CD4-positive, alpha-beta T cell (primary cell): ENCODE data around the gene PAX5. TPM values are rescaled to one million over a fixed set of nuclear protein-coding genes. Genes with fewer than 3 reads are reported as not detected.
A peak's percentile ranks its signal among the peaks of the same experiment; 100 is the strongest.

Experiments used
- ATAC-seq: fragments of 200-7000 bp; cut with Tn5 transposase; one replicate; pipeline ENCODE4 v1.10.0; 2022; ENCODE audit warnings: mild to moderate bottlenecking; ENCODE audit not compliant: poor library complexity
- CTCF ChIA-PET: fragments of 350-600 bp; sonication (Branson Sonifier 250); formaldehyde crosslinking; loops from one replicate; lab custom pipeline; 2021; ENCODE audit warnings: antibody characterized with exemption, inconsistent platforms; lab: Charles Lee
- POLR2A ChIA-PET: fragments of 350-600 bp; sonication (Branson Sonifier 250); formaldehyde crosslinking; loops from one replicate; lab custom pipeline; 2021; ENCODE audit warnings: antibody characterized with exemption, inconsistent platforms; lab: Charles Lee
- DNase-seq, 14 experiments: peaks; one replicate each; pipeline ENCODE4 v3.0.0-alpha.2; 2013 to 2020; ENCODE audit warnings: mixed read lengths in 2 of 14
- H3K27ac ChIP-seq, 2 donors: one replicate each; pipeline versions ENCODE4 v1.5.1 to v1.7.0; 2013; ENCODE audit warnings: low read length in 2 of 2, low read depth in 1 of 2, mild to moderate bottlenecking in 1 of 2
- H3K27me3 ChIP-seq, 2 experiments: 1 replicate in 1 of 2; 2 replicates in 1 of 2; pipeline versions ENCODE4 v1.6.1 to v1.7.0; 2013; ENCODE audit warnings: low read length in 2 of 2, control low read depth in 1 of 2, mild to moderate bottlenecking in 1 of 2, moderate library complexity in 1 of 2; ENCODE audit not compliant: insufficient read depth in 2 of 2, control insufficient read depth in 1 of 2
- H3K36me3 ChIP-seq: one replicate; pipeline ENCODE4 v1.6.1; 2013; ENCODE audit warnings: low read length, control low read depth; ENCODE audit not compliant: insufficient read depth
- H3K4me1 ChIP-seq: one replicate; pipeline ENCODE4 v1.6.1; 2013; ENCODE audit warnings: low read length, control low read depth; ENCODE audit not compliant: insufficient read depth
- H3K4me3 ChIP-seq: one replicate; pipeline ENCODE4 v1.5.1; 2013; ENCODE audit warnings: mild to moderate bottlenecking, low read length, moderate library complexity
- H3K9me3 ChIP-seq, 2 experiments: 1 replicate in 1 of 2; 2 replicates in 1 of 2; pipeline versions ENCODE4 v1.6.1 to v1.7.0; 2013; ENCODE audit warnings: low read length in 2 of 2, mild to moderate bottlenecking in 2 of 2, control low read depth in 1 of 2, moderate library complexity in 1 of 2; ENCODE audit not compliant: control insufficient read depth in 1 of 2, insufficient read depth in 1 of 2
- H3K27ac Mint-ChIP-seq: one replicate; pipeline ENCODE4 v1.8.0; 2020; ENCODE audit warnings: mixed read lengths
- H3K27me3 Mint-ChIP-seq: one replicate; pipeline ENCODE4 v1.8.0; 2021; ENCODE audit warnings: mixed read lengths
- H3K36me3 Mint-ChIP-seq: one replicate; pipeline ENCODE4 v1.8.0; 2021; ENCODE audit warnings: low read depth, mixed read lengths
- H3K4me1 Mint-ChIP-seq: one replicate; pipeline ENCODE4 v1.8.0; 2021; ENCODE audit warnings: low read depth, mixed read lengths
- H3K4me3 Mint-ChIP-seq: one replicate; pipeline ENCODE4 v1.8.0; 2020; ENCODE audit warnings: mild to moderate bottlenecking, mixed read lengths
- H3K9me3 Mint-ChIP-seq: one replicate; pipeline ENCODE4 v1.8.0; 2020; ENCODE audit warnings: mixed read lengths
- CTCF ChIP-seq: fragments of 200-600 bp; IDR thresholded peaks from one replicate; pipeline ENCODE4 v1.8.0; 2022; ENCODE audit warnings: antibody characterized with exemption, mild to moderate bottlenecking
- intact Hi-C, 2 experiments: fragments of 100-400 bp; cut with DNase I in 1 of 2; cut with micrococcal nuclease in 1 of 2; formaldehyde crosslinking; loops; one replicate each; pipeline versions ENCODE4 v1.15.1 to v1.9.0; 2023 to 2025; cut with DNase I, micrococcal nuclease
- total RNA-seq, 174 experiments: library from RNA in 2 of 174; stranded (reverse) in 2 of 174; gene quantifications; one replicate each; pipeline ENCODE4 v1.2.3 and lab custom pipeline; 2021 to 2026

Gene PAX5
- total RNA-seq, 2 experiments from 2014 or later = 0.03 to 0.11 TPM

- Histone ChIP-seq H3K36me3 (no peaks in the 10 kb centered on the region), H3K9me3 (peaks cover 0 to 67% of the 10 kb centered on the region in 2 experiments), H3K27ac (no peak overlapping the region), H3K4me1 (peaks cover 72% of the 10 kb centered on the region), H3K4me3 (no peak overlapping the region), H3K27me3 (peaks cover 95 to 98% of the 10 kb centered on the region in 2 experiments)
- Mint-ChIP-seq H3K27ac (no peak overlapping the region), H3K4me1 (peaks cover 56% of the 10 kb centered on the region), H3K9me3 (no peaks in the 10 kb centered on the region), H3K4me3 (no peak overlapping the region), H3K36me3 (no peaks in the 10 kb centered on the region), H3K27me3 (peaks cover 96% of the 10 kb centered on the region)
- DNase-seq (no peak), ATAC-seq (no peak)
- no peak for TF ChIP-seq CTCF
- ChIA-PET CTCF (no interaction called here), POLR2A (no interaction called here)
- intact Hi-C loops = no loop called here
These were observed 2.2 kb downstream of the PAX5 start for GRCh38 chr9:37031902-37032301.

GRCh38 chr9:37031081-37031480 is 3.0 kb downstream of the PAX5 start:
- ChIA-PET POLR2A (no interaction called here), CTCF (no interaction called here)
- H3K27me3 ChIP-seq = peaks cover 95 to 98% of the 10 kb centered on the region in 2 experiments
- no peak overlapping the region for H3K4me3 ChIP-seq
- no peak for TF ChIP-seq CTCF
- H3K27ac ChIP-seq = no peak overlapping the region
- DNase-seq (no peak), ATAC-seq (no peak)
- peaks cover 0 to 68% of the 10 kb centered on the region in 2 experiments for H3K9me3 ChIP-seq
- no peaks in the 10 kb centered on the region for H3K36me3 ChIP-seq
- H3K4me3 Mint-ChIP-seq = no peak overlapping the region
- no peaks in the 10 kb centered on the region for H3K9me3 Mint-ChIP-seq
- peaks cover 72% of the 10 kb centered on the region for H3K4me1 ChIP-seq
- intact Hi-C loops = no loop called here
- H3K27me3 Mint-ChIP-seq = peaks cover 92% of the 10 kb centered on the region
- H3K36me3 Mint-ChIP-seq = no peaks in the 10 kb centered on the region
- no peak overlapping the region for H3K27ac Mint-ChIP-seq
- H3K4me1 Mint-ChIP-seq = peaks cover 50% of the 10 kb centered on the region

GRCh38 chr9:37030611-37030939 is 3.5 kb downstream of the PAX5 start:
- no peak overlapping the region for H3K27ac ChIP-seq
- Mint-ChIP-seq H3K36me3 (no peaks in the 10 kb centered on the region), H3K27me3 (peaks cover 92% of the 10 kb centered on the region), H3K4me1 (peaks cover 50% of the 10 kb centered on the region), H3K27ac (no peak overlapping the region), H3K4me3 (peak overlapping the region; percentile 3), H3K9me3 (no peaks in the 10 kb centered on the region)
- no peak for TF ChIP-seq CTCF
- H3K36me3 ChIP-seq = no peaks in the 10 kb centered on the region
- peaks cover 0 to 70% of the 10 kb centered on the region in 2 experiments for H3K9me3 ChIP-seq
- ChIA-PET POLR2A (no interaction called here), CTCF (no interaction called here)
- ATAC-seq (no peak), DNase-seq (peak in 1 of 14 experiments; percentile 30)
- no peak overlapping the region for H3K4me3 ChIP-seq
- H3K4me1 ChIP-seq = peaks cover 72% of the 10 kb centered on the region
- intact Hi-C loops = no loop called here
- peaks cover 95 to 98% of the 10 kb centered on the region in 2 experiments for H3K27me3 ChIP-seq
